HG03442 (cell line): ENCODE measurements around the gene WFDC2.

Source experiments
- ATAC-seq: cut with Tn5 transposase; IDR thresholded peaks from one replicate; pipeline ENCODE4 v1.9.1; 2021; ENCODE audit warnings: mild to moderate bottlenecking, moderate library complexity; ENCODE audit not compliant: unreplicated experiment

WFDC2 gene

GRCh38 chr20:45469336-45470261, at the start of gene WFDC2:
Gene WFDC2 (plus strand): TSS chr20:45469753. CDS start chr20:45469782, 29 bp downstream.
- no peak for ATAC-seq

GRCh38 chr20:45420125-45420524, 49.4 kb upstream of the WFDC2 start:
- ATAC-seq, result no peak

- ATAC-seq, result no peak
These were observed 45.9 kb upstream of the WFDC2 start for GRCh38 chr20:45423700-45424099.

GRCh38 chr20:45425561-45425960, 44.0 kb upstream of the WFDC2 start:
- ATAC-seq, result no peak

- ATAC-seq, result no peak
These were observed 43.1 kb upstream of the WFDC2 start for GRCh38 chr20:45426320-45427016.

- ATAC-seq, result no peak
These were observed 42.1 kb upstream of the WFDC2 start for GRCh38 chr20:45427236-45428149.

- no peak for ATAC-seq
These were observed 39.9 kb upstream of the WFDC2 start for GRCh38 chr20:45429618-45430017.

GRCh38 chr20:45432294-45432693, 37.3 kb upstream of the WFDC2 start:
- peak; percentile 60 for ATAC-seq

GRCh38 chr20:45433316-45433715, 36.2 kb upstream of the WFDC2 start:
- no peak for ATAC-seq

- no peak for ATAC-seq
These were observed 35.6 kb upstream of the WFDC2 start for GRCh38 chr20:45433976-45434375.

GRCh38 chr20:45436732-45437485, 32.6 kb upstream of the WFDC2 start:
- peak; percentile 69 for ATAC-seq

GRCh38 chr20:45440424-45440823, 29.1 kb upstream of the WFDC2 start:
- ATAC-seq, result no peak

GRCh38 chr20:45440891-45441685, 28.5 kb upstream of the WFDC2 start:
- no peak for ATAC-seq

- no peak for ATAC-seq
These were observed 27.8 kb upstream of the WFDC2 start for GRCh38 chr20:45441746-45442145.

GRCh38 chr20:45444050-45444449, 25.5 kb upstream of the WFDC2 start:
- ATAC-seq, result no peak

- no peak for ATAC-seq
These were observed 23.6 kb upstream of the WFDC2 start for GRCh38 chr20:45445805-45446562.

GRCh38 chr20:45448270-45448669, 21.3 kb upstream of the WFDC2 start:
- ATAC-seq, result no peak

GRCh38 chr20:45449528-45449927, 20.0 kb upstream of the WFDC2 start:
- ATAC-seq, result no peak
